Type B pancreatic cell (in vitro differentiated cells): ENCODE results near the gene RBM42. TPM values are rescaled to one million over a fixed set of nuclear protein-coding genes. Genes with fewer than 3 reads are reported as not detected.

Source experiments
- DNase-seq: peaks from one replicate; pipeline ENCODE4 v3.0.0; 2021; ENCODE audit warnings: mixed read lengths; ENCODE audit not compliant: unreplicated experiment; ENCODE audit errors: extremely low spot score
- H3K27ac Mint-ChIP-seq: 2 replicates; pipeline ENCODE4 v1.8.0; 2021; ENCODE audit warnings: mild to moderate bottlenecking, mixed read lengths
- H3K27me3 Mint-ChIP-seq: 2 replicates; pipeline ENCODE4 v1.8.0; 2021; ENCODE audit warnings: mixed read lengths
- H3K36me3 Mint-ChIP-seq: 2 replicates; pipeline ENCODE4 v1.8.0; 2021; ENCODE audit warnings: mixed read lengths
- H3K4me1 Mint-ChIP-seq: one replicate; pipeline ENCODE4 v1.8.0; 2021; ENCODE audit warnings: mixed read lengths; ENCODE audit not compliant: unreplicated experiment
- H3K4me3 Mint-ChIP-seq: 2 replicates; pipeline ENCODE4 v1.8.0; 2021; ENCODE audit warnings: mild to moderate bottlenecking, mixed read lengths
- H3K9me3 Mint-ChIP-seq: 2 replicates; pipeline ENCODE4 v1.8.0; 2021; ENCODE audit warnings: mixed read lengths
- total RNA-seq: library from RNA; stranded (reverse); gene quantifications from 2 replicates; pipeline ENCODE4 v1.2.1, GENCODE V29; 2021; ENCODE audit warnings: low replicate concordance
- TF ChIP-seq, protein P1 (sequence below): fragments of 200-600 bp; sonication (generic); conservative IDR thresholded peaks from 2 replicates; pipeline ENCODE4 v1.5.0; 2021; ENCODE audit warnings: antibody characterized with exemption, mild to moderate bottlenecking

Gene RBM42
- total RNA-seq, 1 donor from 2014 or later, result 84.9 TPM

DNA sequence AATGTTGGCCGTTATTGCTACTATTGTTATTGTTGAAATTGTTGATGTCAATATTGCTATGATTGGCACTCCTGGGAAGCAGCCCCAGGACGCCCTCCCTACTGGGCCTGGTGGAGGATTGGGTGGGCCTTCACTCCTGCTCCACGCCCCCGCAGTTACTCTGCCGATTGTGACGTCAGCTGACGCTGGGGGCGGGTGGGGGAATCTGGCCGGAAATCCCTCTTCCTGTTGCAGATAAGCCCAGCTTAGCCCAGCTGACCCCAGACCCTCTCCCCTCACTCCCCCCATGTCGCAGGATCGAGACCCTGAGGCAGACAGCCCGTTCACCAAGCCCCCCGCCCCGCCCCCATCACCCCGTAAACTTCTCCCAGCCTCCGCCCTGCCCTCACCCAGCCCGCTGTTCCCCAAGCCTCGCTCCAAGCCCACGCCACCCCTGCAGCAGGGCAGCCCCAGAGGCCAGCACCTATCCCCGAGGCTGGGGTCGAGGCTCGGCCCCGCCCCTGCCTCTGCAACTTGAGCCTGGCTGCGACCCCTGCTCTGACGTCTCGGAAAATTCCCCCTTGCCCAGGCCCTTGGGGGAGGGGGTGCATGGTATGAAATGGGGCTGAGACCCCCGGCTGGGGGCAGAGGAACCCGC lies 12.8 kb downstream of the RBM42 start, which contains the start of gene ETV2:
Gene ETV2 (plus strand): TSS at position 231 of the 637 bp plus-strand sequence. CDS start 716 bp downstream, outside the sequence.
- peak within 1 kb of the TSS; percentile 23 for H3K27ac Mint-ChIP-seq
- H3K4me3 Mint-ChIP-seq, result peak within 1 kb of the TSS; percentile 63
- H3K36me3 Mint-ChIP-seq, result no peaks in the 10 kb centered on the region
- H3K27me3 Mint-ChIP-seq, result peaks cover 2% of the 10 kb centered on the region
- TF ChIP-seq, protein P1, sequence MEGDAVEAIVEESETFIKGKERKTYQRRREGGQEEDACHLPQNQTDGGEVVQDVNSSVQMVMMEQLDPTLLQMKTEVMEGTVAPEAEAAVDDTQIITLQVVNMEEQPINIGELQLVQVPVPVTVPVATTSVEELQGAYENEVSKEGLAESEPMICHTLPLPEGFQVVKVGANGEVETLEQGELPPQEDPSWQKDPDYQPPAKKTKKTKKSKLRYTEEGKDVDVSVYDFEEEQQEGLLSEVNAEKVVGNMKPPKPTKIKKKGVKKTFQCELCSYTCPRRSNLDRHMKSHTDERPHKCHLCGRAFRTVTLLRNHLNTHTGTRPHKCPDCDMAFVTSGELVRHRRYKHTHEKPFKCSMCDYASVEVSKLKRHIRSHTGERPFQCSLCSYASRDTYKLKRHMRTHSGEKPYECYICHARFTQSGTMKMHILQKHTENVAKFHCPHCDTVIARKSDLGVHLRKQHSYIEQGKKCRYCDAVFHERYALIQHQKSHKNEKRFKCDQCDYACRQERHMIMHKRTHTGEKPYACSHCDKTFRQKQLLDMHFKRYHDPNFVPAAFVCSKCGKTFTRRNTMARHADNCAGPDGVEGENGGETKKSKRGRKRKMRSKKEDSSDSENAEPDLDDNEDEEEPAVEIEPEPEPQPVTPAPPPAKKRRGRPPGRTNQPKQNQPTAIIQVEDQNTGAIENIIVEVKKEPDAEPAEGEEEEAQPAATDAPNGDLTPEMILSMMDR, result no peak
- H3K4me1 Mint-ChIP-seq, result peaks cover 18% of the 10 kb centered on the region
- no peaks in the 10 kb centered on the region for H3K9me3 Mint-ChIP-seq
- DNase-seq, result no peak

DNA sequence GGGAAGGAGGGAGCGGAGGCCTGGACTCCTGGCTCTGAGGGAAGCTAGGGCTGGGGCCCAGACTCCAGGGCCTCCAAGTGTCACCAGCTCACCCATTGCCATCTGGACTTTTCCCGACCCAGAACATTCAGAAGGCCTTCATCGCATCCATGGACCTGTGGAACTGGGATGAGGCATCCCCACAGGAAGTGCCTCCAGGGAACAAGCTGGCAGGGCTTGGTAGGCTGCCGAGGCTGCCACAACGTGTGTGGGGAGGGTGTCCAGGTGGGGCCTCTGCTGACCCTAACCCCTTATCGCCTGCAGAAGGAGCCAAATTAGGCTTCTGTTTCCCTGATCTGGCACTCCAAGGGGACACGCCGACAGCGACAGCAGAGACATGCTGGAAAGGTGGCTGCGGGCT lies 13.5 kb downstream of the RBM42 start:
- H3K9me3 Mint-ChIP-seq, result no peaks in the 10 kb centered on the region
- peaks cover 2% of the 10 kb centered on the region for H3K27me3 Mint-ChIP-seq
- H3K36me3 Mint-ChIP-seq, result no peaks in the 10 kb centered on the region
- H3K4me3 Mint-ChIP-seq, result peak overlapping the region; percentile 60
- no peak for DNase-seq
- no peak overlapping the region for H3K27ac Mint-ChIP-seq
- TF ChIP-seq, protein P1, result no peak
- H3K4me1 Mint-ChIP-seq, result peaks cover 19% of the 10 kb centered on the region

DNA sequence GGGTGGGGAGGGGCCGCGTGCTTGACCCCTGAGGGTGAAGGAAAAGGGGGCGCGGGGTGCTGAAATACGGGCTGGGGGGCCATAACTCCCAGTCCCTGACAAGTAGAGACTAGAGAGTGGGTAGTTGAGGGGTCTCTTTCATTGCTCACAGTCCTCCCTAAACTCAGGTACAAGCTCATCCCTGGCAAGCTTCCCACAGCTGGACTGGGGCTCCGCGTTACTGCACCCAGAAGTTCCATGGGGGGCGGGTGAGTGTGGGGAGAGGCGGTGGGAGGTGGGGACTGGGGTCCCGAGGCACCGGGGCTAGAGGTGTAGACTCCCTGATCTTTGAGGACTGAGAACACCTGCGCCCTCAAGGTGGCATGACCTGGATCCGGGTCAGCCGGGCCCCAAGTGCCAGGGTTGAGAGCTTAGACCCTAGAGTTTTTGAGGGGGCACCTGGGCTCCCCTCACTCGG lies 14.0 kb downstream of the RBM42 start:
- H3K27me3 Mint-ChIP-seq, result peaks cover 2% of the 10 kb centered on the region
- DNase-seq, result no peak
- no peaks in the 10 kb centered on the region for H3K36me3 Mint-ChIP-seq
- peaks cover 19% of the 10 kb centered on the region for H3K4me1 Mint-ChIP-seq
- peak overlapping the region; percentile 90 for H3K4me3 Mint-ChIP-seq
- H3K27ac Mint-ChIP-seq, result no peak overlapping the region
- H3K9me3 Mint-ChIP-seq, result no peaks in the 10 kb centered on the region
- TF ChIP-seq, protein P1, result no peak

DNA sequence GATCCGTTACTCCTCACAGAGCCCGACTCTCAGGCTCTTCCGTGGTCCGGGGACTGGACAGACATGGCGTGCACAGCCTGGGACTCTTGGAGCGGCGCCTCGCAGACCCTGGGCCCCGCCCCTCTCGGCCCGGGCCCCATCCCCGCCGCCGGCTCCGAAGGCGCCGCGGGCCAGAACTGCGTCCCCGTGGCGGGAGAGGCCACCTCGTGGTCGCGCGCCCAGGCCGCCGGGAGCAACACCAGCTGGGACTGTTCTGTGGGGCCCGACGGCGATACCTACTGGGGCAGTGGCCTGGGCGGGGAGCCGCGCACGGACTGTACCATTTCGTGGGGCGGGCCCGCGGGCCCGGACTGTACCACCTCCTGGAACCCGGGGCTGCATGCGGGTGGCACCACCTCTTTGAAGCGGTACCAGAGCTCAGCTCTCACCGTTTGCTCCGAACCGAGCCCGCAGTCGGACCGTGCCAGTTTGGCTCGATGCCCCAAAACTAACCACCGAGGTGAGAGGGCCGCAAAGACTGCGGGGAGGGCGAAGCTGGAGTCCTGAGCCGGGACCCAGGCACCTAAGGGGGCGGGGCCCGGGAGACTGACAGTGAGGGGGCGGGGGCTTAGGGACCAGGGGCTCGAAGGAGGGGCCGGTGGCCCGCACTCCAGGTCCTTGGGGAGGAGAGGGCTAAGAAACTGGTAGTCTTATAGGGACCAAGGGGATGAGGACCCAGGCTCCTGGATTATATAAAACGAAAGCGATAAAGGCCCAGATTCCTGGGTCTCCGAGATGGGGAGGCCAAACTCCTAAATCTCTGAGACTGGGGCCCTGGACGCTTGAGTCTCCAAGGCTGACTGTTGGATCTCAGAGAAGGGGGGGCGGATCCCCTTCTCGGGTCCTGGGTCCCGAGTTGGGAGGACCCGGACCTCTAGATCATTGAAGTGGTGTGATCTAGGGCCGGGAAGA lies 14.7 kb downstream of the RBM42 start:
- Mint-ChIP-seq H3K4me1 (peaks cover 19% of the 10 kb centered on the region), H3K36me3 (no peaks in the 10 kb centered on the region), H3K4me3 (peak overlapping the region; percentile 90), H3K27ac (peak overlapping the region; percentile 86), H3K27me3 (peaks cover 2% of the 10 kb centered on the region), H3K9me3 (no peaks in the 10 kb centered on the region)
- DNase-seq, result peak; percentile 87
- TF ChIP-seq, protein P1, result no peak

DNA sequence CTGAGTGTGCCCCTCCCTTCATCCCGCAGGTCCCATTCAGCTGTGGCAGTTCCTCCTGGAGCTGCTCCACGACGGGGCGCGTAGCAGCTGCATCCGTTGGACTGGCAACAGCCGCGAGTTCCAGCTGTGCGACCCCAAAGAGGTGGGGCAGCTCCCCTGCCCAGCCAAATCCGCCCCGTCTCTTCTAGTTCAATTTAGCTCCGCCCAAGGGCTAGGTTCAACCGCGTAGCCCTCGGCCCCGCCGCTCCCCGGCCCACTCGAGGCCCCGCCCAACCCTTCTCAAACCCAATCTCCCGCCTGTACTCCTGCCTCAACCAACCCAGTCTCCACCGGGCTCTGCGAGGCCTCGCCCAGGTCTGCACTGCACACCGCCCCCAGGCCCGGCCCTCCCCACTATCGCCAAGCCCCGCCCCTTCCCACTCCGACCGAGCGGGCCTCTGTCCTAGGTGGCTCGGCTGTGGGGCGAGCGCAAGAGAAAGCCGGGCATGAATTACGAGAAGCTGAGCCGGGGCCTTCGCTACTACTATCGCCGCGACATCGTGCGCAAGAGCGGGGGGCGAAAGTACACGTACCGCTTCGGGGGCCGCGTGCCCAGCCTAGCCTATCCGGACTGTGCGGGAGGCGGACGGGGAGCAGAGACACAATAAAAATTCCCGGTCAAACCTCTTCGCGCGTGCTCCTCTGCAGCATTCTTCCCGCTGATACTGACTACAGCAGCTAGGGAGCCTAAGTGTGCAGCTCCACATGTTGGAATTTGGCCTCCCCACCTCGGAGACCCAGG lies 15.6 kb downstream of the RBM42 start:
- Mint-ChIP-seq H3K27me3 (peaks cover 2% of the 10 kb centered on the region), H3K27ac (peak overlapping the region; percentile 86), H3K36me3 (no peaks in the 10 kb centered on the region), H3K9me3 (no peaks in the 10 kb centered on the region), H3K4me3 (peak overlapping the region; percentile 90), H3K4me1 (peaks cover 19% of the 10 kb centered on the region)
- TF ChIP-seq, protein P1, result no peak
- peak; percentile 93 for DNase-seq
